HFF-Myc (cell line): ENCODE data around the gene HBE1.
A peak's percentile ranks its signal among the peaks of the same experiment; 100 is the strongest.
"Not testable (repeated sequence)": the region's sequence is repeated elsewhere in the genome, so short reads cannot be mapped to it uniquely, and the experiment has no call there.

Experiments used
- DNase-seq: peaks from one replicate; pipeline ENCODE4 v3.0.0-alpha.2; 2011; ENCODE audit warnings: low read depth; ENCODE audit errors: extremely low read depth
- H3K4me3 ChIP-seq: replicated peaks from 2 replicates; pipeline ENCODE4 v1.5.1; 2011; ENCODE audit warnings: low read depth, mild to moderate bottlenecking, control low read depth, low read length
- CTCF ChIP-seq: IDR thresholded peaks from 2 replicates; pipeline ENCODE4 v1.5.1; 2012; ENCODE audit warnings: mild to moderate bottlenecking, low read depth, low read length, control low read depth; ENCODE audit errors: missing control alignments

HBE1 gene

GRCh38 chr11:5301846-5302245 lies 32.1 kb upstream of the HBE1 start, which contains the start of gene OR51B4:
TSS of gene OR51B4 (minus strand) at chr11:5301946. CDS start at chr11:5301946, 0 bp downstream.
- no peak for DNase-seq
- H3K4me3 ChIP-seq, result no peak within 1 kb of the TSS
- TF ChIP-seq CTCF, result no peak

DNA sequence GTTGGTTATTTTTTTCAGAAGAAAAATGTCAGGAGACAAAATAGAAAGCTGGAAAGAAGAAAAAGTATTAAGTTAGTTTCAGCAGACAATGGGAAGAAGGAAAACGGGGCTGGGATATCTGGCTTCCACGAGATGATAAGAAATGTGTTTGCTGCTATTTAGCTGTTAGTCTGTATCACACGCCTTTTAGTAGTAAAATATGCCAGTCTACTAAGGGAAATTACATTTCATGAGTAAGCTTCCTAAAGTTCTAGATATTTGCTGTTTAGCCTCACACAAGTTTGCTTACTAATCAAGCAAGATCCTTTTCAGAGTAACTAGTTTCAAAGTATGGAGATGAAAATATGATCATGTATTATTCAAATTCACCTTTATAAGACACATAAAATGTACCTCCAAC lies 30.5 kb upstream of the HBE1 start:
- no peak for DNase-seq
- no peak overlapping the region for H3K4me3 ChIP-seq
- no peak for TF ChIP-seq CTCF

DNA sequence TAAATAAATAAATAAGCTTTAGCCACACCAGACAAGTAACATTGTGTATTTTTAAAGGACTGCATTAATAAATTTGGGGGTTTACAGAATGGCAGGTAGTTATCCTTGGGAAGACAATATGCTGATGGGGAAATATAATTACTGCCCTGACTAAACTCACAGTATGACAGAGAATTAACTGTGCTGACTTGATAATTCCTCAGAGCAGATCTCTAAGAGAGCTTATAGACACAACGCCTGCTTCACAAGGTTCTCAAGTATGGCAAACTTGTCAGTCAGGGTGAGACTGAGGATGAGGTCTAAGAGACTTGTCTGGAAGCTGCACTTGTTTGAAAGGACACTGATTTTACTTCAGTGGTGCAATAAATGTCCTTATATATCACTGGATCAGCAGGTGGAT lies 28.7 kb upstream of the HBE1 start:
- DNase-seq, result no peak
- no peak for TF ChIP-seq CTCF
- no peak overlapping the region for H3K4me3 ChIP-seq

GRCh38 chr11:5297721-5298323 lies 28.1 kb upstream of the HBE1 start:
- no peak overlapping the region for H3K4me3 ChIP-seq

GRCh38 chr11:5294342-5294995 lies 24.7 kb upstream of the HBE1 start:
- not testable (repeated sequence) for H3K4me3 ChIP-seq, DNase-seq

More at GRCh38 chr11:5297721-5298323, 28.1 kb upstream of the HBE1 start:
- DNase-seq, result no peak
- no peak for TF ChIP-seq CTCF

GRCh38 chr11:5293028-5293427 lies 23.3 kb upstream of the HBE1 start:
- no peak for DNase-seq
- no peak for TF ChIP-seq CTCF
- H3K4me3 ChIP-seq, result no peak overlapping the region

- peak; percentile 20 for DNase-seq
- peak; percentile 79 for TF ChIP-seq CTCF
- H3K4me3 ChIP-seq, result no peak overlapping the region
Measured at GRCh38 chr11:5291207-5291838, 21.6 kb upstream of the HBE1 start.
